Upper lobe of left lung (tissue), 4 donors: Measurements from ENCODE around the gene ODF4.

ENCODE experiments used
- POLR2AphosphoS5 ChIP-seq, 2 donors: sonication (generic); formaldehyde crosslinking; IDR thresholded peaks; one replicate each; pipeline ENCODE4 v1.5.1; 2017; ENCODE audit warnings: antibody characterized with exemption in 2 of 2
- TF ChIP-seq, protein P1 (sequence below), 6 experiments: fragments of 450-650 bp in 4 of 6; fragments of 200-600 bp in 2 of 6; sonication (generic) in 2 of 6; IDR thresholded peaks; one replicate each; pipeline ENCODE4 v1.5.1; 2016 to 2019; ENCODE audit warnings: antibody characterized with exemption in 6 of 6

DNA sequence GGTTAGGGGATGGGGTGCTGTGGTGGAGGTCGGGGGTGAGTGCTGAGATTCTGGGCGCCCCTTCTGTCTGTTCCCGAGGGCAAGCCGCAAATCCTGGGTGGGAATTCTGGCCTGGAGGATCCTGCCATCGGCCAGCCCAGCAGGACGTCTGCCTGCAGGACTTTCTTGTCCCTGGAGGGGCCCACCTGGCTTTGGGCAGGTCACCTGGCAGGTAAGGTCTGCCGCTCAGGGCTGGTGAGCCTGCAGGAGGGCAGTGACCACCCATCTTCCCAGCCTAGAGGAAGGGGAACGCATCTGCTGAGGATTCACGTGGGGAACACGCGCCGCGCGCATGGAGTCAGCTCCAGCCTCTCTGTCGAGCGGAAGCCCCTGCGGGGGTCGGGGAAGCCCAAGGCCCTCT, 52.6 kb downstream of the ODF4 start:
- TF ChIP-seq, protein P1, sequence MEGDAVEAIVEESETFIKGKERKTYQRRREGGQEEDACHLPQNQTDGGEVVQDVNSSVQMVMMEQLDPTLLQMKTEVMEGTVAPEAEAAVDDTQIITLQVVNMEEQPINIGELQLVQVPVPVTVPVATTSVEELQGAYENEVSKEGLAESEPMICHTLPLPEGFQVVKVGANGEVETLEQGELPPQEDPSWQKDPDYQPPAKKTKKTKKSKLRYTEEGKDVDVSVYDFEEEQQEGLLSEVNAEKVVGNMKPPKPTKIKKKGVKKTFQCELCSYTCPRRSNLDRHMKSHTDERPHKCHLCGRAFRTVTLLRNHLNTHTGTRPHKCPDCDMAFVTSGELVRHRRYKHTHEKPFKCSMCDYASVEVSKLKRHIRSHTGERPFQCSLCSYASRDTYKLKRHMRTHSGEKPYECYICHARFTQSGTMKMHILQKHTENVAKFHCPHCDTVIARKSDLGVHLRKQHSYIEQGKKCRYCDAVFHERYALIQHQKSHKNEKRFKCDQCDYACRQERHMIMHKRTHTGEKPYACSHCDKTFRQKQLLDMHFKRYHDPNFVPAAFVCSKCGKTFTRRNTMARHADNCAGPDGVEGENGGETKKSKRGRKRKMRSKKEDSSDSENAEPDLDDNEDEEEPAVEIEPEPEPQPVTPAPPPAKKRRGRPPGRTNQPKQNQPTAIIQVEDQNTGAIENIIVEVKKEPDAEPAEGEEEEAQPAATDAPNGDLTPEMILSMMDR (IDR thresholded peaks at IDR 0.05): no peak
- no peak for TF ChIP-seq POLR2AphosphoS5 (IDR thresholded peaks at IDR 0.05)
